H9 (cell line): ENCODE measurements around the gene TEX52. TPM values are rescaled to one million over a fixed set of nuclear protein-coding genes. Genes with fewer than 3 reads are reported as not detected.
A peak's percentile ranks its signal among the peaks of the same experiment; 100 is the strongest.

Experiments used
- DNase-seq: peaks from one replicate; pipeline ENCODE4 v3.0.0-alpha.2; 2017
- H2AFZ ChIP-seq: one replicate; pipeline ENCODE4 v1.6.1; 2013; ENCODE audit warnings: mild to moderate bottlenecking, low read length, control low read depth, moderate library complexity
- H2AK5ac ChIP-seq: 2 replicates; pipeline ENCODE4 v1.6.1; 2013; ENCODE audit warnings: low read length, control low read depth, mixed read lengths; ENCODE audit not compliant: insufficient read length
- H2BK120ac ChIP-seq: one replicate; pipeline ENCODE4 v1.6.1; 2013; ENCODE audit warnings: low read depth, mild to moderate bottlenecking, low read length, control low read depth, inconsistent platforms; ENCODE audit not compliant: poor library complexity, severe bottlenecking
- H2BK12ac ChIP-seq: 2 replicates; pipeline ENCODE4 v1.6.1; 2013; ENCODE audit warnings: low read length, control low read depth, mixed read lengths, low read depth; ENCODE audit not compliant: insufficient read length
- H2BK15ac ChIP-seq: 2 replicates; pipeline ENCODE4 v1.6.1; 2013; ENCODE audit warnings: low read depth, low read length, control low read depth
- H2BK20ac ChIP-seq: one replicate; pipeline ENCODE4 v1.6.1; 2013; ENCODE audit warnings: low read depth, mild to moderate bottlenecking, low read length, control low read depth, inconsistent platforms; ENCODE audit not compliant: poor library complexity, severe bottlenecking
- H2BK5ac ChIP-seq: 2 replicates; pipeline ENCODE4 v1.6.1; 2013; ENCODE audit warnings: low read length, control low read depth, mixed read lengths; ENCODE audit not compliant: insufficient read length
- H3K14ac ChIP-seq: 2 replicates; pipeline ENCODE4 v1.6.1; 2013; ENCODE audit warnings: low read length, control low read depth; ENCODE audit not compliant: insufficient read depth
- H3K18ac ChIP-seq: 2 replicates; pipeline ENCODE4 v1.6.1; 2013; ENCODE audit warnings: low read depth, mild to moderate bottlenecking, mixed read lengths, low read length, control low read depth; ENCODE audit not compliant: insufficient read length
- H3K23ac ChIP-seq: 2 replicates; pipeline ENCODE4 v1.6.1; 2013; ENCODE audit warnings: low read length, control low read depth, mixed read lengths, low read depth; ENCODE audit not compliant: insufficient read length
- H3K23me2 ChIP-seq: 2 replicates; pipeline ENCODE4 v1.6.1; 2013; ENCODE audit warnings: low read depth, mild to moderate bottlenecking, mixed read lengths, low read length, control low read depth; ENCODE audit not compliant: insufficient read length, poor library complexity, severe bottlenecking
- H3K27ac ChIP-seq: 2 replicates; pipeline ENCODE4 v1.5.1; 2013; ENCODE audit warnings: low read length, control low read depth, mixed read lengths, low read depth; ENCODE audit not compliant: insufficient read length
- H3K27me3 ChIP-seq: 2 replicates; pipeline ENCODE4 v1.6.1; 2013; ENCODE audit warnings: low read length, control low read depth, inconsistent platforms; ENCODE audit not compliant: insufficient read depth
- H3K4ac ChIP-seq: 2 replicates; pipeline ENCODE4 v1.6.1; 2013; ENCODE audit warnings: low read depth, mild to moderate bottlenecking, control low read depth, inconsistent platforms, low read length, moderate library complexity
- H3K4me1 ChIP-seq: 2 replicates; pipeline ENCODE4 v1.6.1; 2013; ENCODE audit warnings: low read length, control low read depth, inconsistent platforms; ENCODE audit not compliant: insufficient read depth
- H3K4me2 ChIP-seq: 2 replicates; pipeline ENCODE4 v1.6.1; 2013; ENCODE audit warnings: low read length, control low read depth, mixed read lengths; ENCODE audit not compliant: insufficient read length, insufficient read depth
- H3K56ac ChIP-seq: 2 replicates; pipeline ENCODE4 v1.6.1; 2013; ENCODE audit warnings: low read depth, mild to moderate bottlenecking, mixed read lengths, low read length, control low read depth; ENCODE audit not compliant: insufficient read length
- H3K79me1 ChIP-seq: 2 replicates; pipeline ENCODE4 v1.6.1; 2013; ENCODE audit warnings: low read depth, mild to moderate bottlenecking, moderate library complexity, low read length, control low read depth, inconsistent platforms; ENCODE audit not compliant: insufficient read depth, poor library complexity, severe bottlenecking
- H3K79me2 ChIP-seq: 2 replicates; pipeline ENCODE4 v1.6.1; 2013; ENCODE audit warnings: low read length, control low read depth, inconsistent platforms; ENCODE audit not compliant: insufficient read depth
- H3K9ac ChIP-seq: 2 replicates; pipeline ENCODE4 v1.6.1; 2013; ENCODE audit warnings: low read length, control low read depth, mixed read lengths; ENCODE audit not compliant: insufficient read length; ENCODE audit errors: extremely low read depth
- H3K9me3 ChIP-seq: one replicate; pipeline ENCODE4 v1.6.1; 2013; ENCODE audit warnings: low read depth, low read length, inconsistent platforms; ENCODE audit not compliant: control insufficient read depth
- H3T11ph ChIP-seq: one replicate; pipeline ENCODE4 v1.6.1; 2013; ENCODE audit warnings: mild to moderate bottlenecking, low read length, control low read depth, inconsistent platforms
- H4K20me1 ChIP-seq: one replicate; pipeline ENCODE4 v1.6.1; 2013; ENCODE audit not compliant: control insufficient read depth, insufficient read length, insufficient read depth
- H4K5ac ChIP-seq: 2 replicates; pipeline ENCODE4 v1.6.1; 2013; ENCODE audit warnings: low read depth, mild to moderate bottlenecking, mixed read lengths, low read length, control low read depth; ENCODE audit not compliant: insufficient read length
- H4K8ac ChIP-seq: replicated peaks from 2 replicates; pipeline ENCODE4 v1.6.1; 2013; ENCODE audit warnings: low read length, control low read depth, mixed read lengths, low read depth; ENCODE audit not compliant: insufficient read length
- H4K91ac ChIP-seq: 2 replicates; pipeline ENCODE4 v1.6.1; 2013; ENCODE audit warnings: low read depth, mild to moderate bottlenecking, moderate library complexity, mixed read lengths, low read length, control low read depth; ENCODE audit not compliant: insufficient read length
- H3K27ac Mint-ChIP-seq, 3 experiments: 2 replicates in 2 of 3; 3 replicates in 1 of 3; pipeline ENCODE4 v1.8.0; 2020 to 2021; ENCODE audit warnings: mixed read lengths in 3 of 3, mild to moderate bottlenecking in 1 of 3, moderate library complexity in 1 of 3
- H3K27me3 Mint-ChIP-seq: 2 replicates; pipeline ENCODE4 v1.8.0; 2021; ENCODE audit warnings: low read depth, mild to moderate bottlenecking, moderate library complexity, mixed read lengths
- H3K36me3 Mint-ChIP-seq, 3 experiments: 2 replicates in 2 of 3; 3 replicates in 1 of 3; pipeline ENCODE4 v1.8.0; 2020 to 2021; ENCODE audit warnings: low read depth in 3 of 3, mixed read lengths in 3 of 3; ENCODE audit not compliant: insufficient read depth in 1 of 3
- H3K4me1 Mint-ChIP-seq, 2 experiments: 2 replicates each; pipeline ENCODE4 v1.8.0; 2020; ENCODE audit warnings: mixed read lengths in 2 of 2
- H3K4me3 Mint-ChIP-seq, 2 experiments: 2 replicates in 1 of 2; 3 replicates in 1 of 2; pipeline ENCODE4 v1.8.0; 2020 to 2021; ENCODE audit warnings: mild to moderate bottlenecking in 2 of 2, mixed read lengths in 2 of 2, moderate library complexity in 1 of 2
- H3K9me3 Mint-ChIP-seq, 2 experiments: 2 replicates in 1 of 2; 3 replicates in 1 of 2; pipeline ENCODE4 v1.8.0; 2020; ENCODE audit warnings: mild to moderate bottlenecking in 2 of 2, mixed read lengths in 2 of 2, moderate library complexity in 1 of 2
- CTCF ChIP-seq: fragments of 200-600 bp; sonication (generic); conservative IDR thresholded peaks from 3 replicates; pipeline ENCODE4 v1.8.0; 2021; ENCODE audit warnings: antibody characterized with exemption, mild to moderate bottlenecking
- WGBS: extraction: QIAGEN DNeasy Blood & Tissue Kit; methylation state at CpG from one replicate; pipeline ENCODE4 v1.1.7; 2013; ENCODE audit warnings: missing lambda C conversion rate, low lambda C conversion rate, mixed read lengths; ENCODE audit not compliant: insufficient read length; ENCODE audit errors: extremely low coverage; 5-methylcytosine and 5-hydroxymethylcytosine counted together
- total RNA-seq: library from RNA; stranded (reverse); gene quantifications from 2 replicates; pipeline ENCODE4 v1.2.1, GENCODE V29; 2021

TEX52 gene
- total RNA-seq, 1 experiment from 2014 or later = 0.20 TPM

DNA sequence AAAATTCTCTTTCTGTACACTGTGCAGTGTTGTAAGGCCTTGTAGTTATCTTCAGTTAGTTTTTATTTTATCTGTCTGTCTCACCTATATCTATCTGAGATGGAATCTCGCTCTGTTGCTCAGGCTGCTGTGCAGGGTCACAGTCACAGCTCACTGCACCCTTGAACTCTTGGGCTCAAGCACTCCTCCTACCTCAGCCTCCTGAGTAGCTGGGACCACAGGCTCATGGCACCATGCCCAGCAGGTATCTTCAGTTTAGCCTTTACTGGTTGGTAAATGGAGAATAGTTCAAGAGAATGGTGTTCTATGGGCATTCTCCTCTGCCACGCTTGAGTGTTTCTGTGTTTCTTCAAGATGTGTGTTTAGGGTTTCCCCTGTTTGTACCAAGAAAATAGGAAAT lies 47.4 kb upstream of the TEX52 start:
- Mint-ChIP-seq H3K4me1 (peaks cover 5 to 17% of the 10 kb centered on the region in 2 experiments; a peak in 3 of 4 replicates), H3K36me3 (no peaks in the 10 kb centered on the region), H3K9me3 (no peaks in the 10 kb centered on the region), H3K27me3 (no peaks in the 10 kb centered on the region), H3K27ac (peak overlapping the region in 2 of 3 experiments; percentile 83 to 88; a peak in 2 of 7 replicates), H3K4me3 (no peak overlapping the region)
- Histone ChIP-seq H4K20me1 (no peaks in the 10 kb centered on the region), H3K4ac (no peak overlapping the region), H2AFZ (no peak overlapping the region), H2AK5ac (no peak overlapping the region), H2BK12ac (no peak overlapping the region), H3K27me3 (no peaks in the 10 kb centered on the region), H4K91ac (no peak overlapping the region), H2BK120ac (no peak overlapping the region), H3K14ac (no peak overlapping the region), H2BK20ac (no peak overlapping the region), H3K27ac (no peak overlapping the region), H3K4me2 (no peak overlapping the region), H3K4me1 (no peaks in the 10 kb centered on the region), H3K23me2 (no peaks in the 10 kb centered on the region), H3K9ac (no peak overlapping the region), H4K5ac (no peak overlapping the region), H3K79me2 (no peaks in the 10 kb centered on the region), H2BK5ac (no peak overlapping the region), H3K9me3 (no peaks in the 10 kb centered on the region), H3T11ph (no peak overlapping the region), H2BK15ac (no peak overlapping the region), H3K18ac (no peak overlapping the region), H4K8ac (no peak overlapping the region), H3K23ac (no peak overlapping the region), H3K56ac (no peak overlapping the region), H3K79me1 (no peaks in the 10 kb centered on the region)
- no peak for DNase-seq
- no CpG with 5 or more reads among the region's 2 CpGs for WGBS
- no peak for TF ChIP-seq CTCF
